Muscle of leg (tissue), 11 donors: Measurements from ENCODE around the gene KRT76. TPM values are rescaled to one million over a fixed set of nuclear protein-coding genes. Genes with fewer than 3 reads are reported as not detected.
A peak's percentile ranks its signal among the peaks of the same experiment; 100 is the strongest.

ENCODE experiments used
- DNase-seq: peaks from one replicate; pipeline ENCODE4 v3.0.0; 2013
- H3K27ac ChIP-seq: one replicate; pipeline ENCODE4 v1.5.1; 2013; ENCODE audit warnings: mild to moderate bottlenecking, low read length, control low read depth
- H3K27me3 ChIP-seq: one replicate; pipeline ENCODE4 v1.6.1; 2013; ENCODE audit warnings: low read length; ENCODE audit not compliant: control insufficient read depth, insufficient read depth
- H3K36me3 ChIP-seq: one replicate; pipeline ENCODE4 v1.6.1; 2013; ENCODE audit warnings: low read length; ENCODE audit not compliant: control insufficient read depth, insufficient read depth
- H3K4me1 ChIP-seq: one replicate; pipeline ENCODE4 v1.6.1; 2013; ENCODE audit warnings: low read length; ENCODE audit not compliant: control insufficient read depth, insufficient read depth
- H3K4me3 ChIP-seq: one replicate; pipeline ENCODE4 v1.5.1; 2013; ENCODE audit warnings: low read length, control low read depth
- H3K9me3 ChIP-seq: replicated peaks from 2 replicates; pipeline ENCODE4 v1.6.1; 2013; ENCODE audit warnings: low read depth, low read length; ENCODE audit not compliant: control insufficient read depth
- WGBS: methylation state at CpG from one replicate; pipeline ENCODE4 v1.1.5; 2013; ENCODE audit warnings: missing lambda C conversion rate; ENCODE audit not compliant: insufficient coverage; 5-methylcytosine and 5-hydroxymethylcytosine counted together
- polyA plus RNA-seq, 8 donors: library from polyadenylated mRNA; unstranded; fragments of 120-200 nt; gene quantifications; one replicate each; pipeline versions ENCODE4 v1.2.1 to v1.2.3, GENCODE V29; 2013; ENCODE audit warnings: inconsistent platforms in 1 of 8, low replicate concordance in 1 of 8; ENCODE audit not compliant: insufficient read length in 8 of 8, insufficient read depth in 1 of 8
- total RNA-seq: library from RNA; stranded (reverse); fragments of 120-200 nt; gene quantifications from one replicate; pipeline ENCODE4 v1.2.4, GENCODE V29; 2013

KRT76 gene
- total and polyA plus RNA-seq, 9 donors = not detected

DNA sequence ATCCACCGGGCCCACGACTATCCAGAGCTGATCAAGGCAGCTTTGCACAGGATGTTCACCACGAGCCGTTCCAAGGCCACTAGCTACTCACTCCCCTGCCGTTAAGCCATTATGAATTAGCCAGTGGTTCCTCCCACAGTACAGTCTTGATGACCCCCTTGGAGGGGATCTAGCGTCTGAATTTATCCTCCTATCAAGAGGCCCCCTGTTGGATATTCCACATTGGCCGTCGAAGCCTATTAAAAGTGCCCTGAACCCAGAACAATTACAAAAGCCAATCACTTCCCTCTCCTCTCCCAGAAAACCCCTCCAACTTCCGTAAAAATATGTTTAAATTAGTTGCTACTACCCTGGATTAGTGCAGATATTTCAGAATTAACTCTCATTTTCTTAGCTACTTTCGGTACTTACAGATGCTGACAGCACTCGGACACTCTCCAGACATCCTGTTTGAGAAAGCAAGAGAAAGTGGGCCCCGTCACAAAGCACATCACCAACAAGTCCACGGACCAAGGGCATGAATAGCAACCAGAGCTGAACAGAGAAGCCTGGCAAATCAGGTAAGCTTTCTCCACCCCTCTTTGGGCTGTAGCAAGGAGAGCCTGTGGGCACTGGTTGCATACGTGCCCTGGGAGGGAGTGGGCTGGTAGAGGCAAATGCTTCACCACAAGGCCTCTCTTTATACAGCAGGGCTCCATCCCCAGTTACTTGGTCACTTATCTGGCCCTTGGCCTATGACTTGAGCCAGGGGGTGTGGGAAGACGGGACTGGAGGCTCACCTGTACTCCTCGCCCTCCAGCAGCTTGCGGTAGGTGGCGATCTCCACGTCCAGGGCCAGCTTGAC, 13.5 kb upstream of the KRT76 start:
- WGBS = 53% methylated on average over 15 of the region's 19 CpGs
- peaks cover 36% of the 10 kb centered on the region for H3K27me3 ChIP-seq
- H3K27ac ChIP-seq = no peak overlapping the region
- H3K4me1 ChIP-seq = peaks cover 6% of the 10 kb centered on the region
- no peak for DNase-seq
- no peaks in the 10 kb centered on the region for H3K9me3 ChIP-seq
- no peak overlapping the region for H3K4me3 ChIP-seq
- no peaks in the 10 kb centered on the region for H3K36me3 ChIP-seq

DNA sequence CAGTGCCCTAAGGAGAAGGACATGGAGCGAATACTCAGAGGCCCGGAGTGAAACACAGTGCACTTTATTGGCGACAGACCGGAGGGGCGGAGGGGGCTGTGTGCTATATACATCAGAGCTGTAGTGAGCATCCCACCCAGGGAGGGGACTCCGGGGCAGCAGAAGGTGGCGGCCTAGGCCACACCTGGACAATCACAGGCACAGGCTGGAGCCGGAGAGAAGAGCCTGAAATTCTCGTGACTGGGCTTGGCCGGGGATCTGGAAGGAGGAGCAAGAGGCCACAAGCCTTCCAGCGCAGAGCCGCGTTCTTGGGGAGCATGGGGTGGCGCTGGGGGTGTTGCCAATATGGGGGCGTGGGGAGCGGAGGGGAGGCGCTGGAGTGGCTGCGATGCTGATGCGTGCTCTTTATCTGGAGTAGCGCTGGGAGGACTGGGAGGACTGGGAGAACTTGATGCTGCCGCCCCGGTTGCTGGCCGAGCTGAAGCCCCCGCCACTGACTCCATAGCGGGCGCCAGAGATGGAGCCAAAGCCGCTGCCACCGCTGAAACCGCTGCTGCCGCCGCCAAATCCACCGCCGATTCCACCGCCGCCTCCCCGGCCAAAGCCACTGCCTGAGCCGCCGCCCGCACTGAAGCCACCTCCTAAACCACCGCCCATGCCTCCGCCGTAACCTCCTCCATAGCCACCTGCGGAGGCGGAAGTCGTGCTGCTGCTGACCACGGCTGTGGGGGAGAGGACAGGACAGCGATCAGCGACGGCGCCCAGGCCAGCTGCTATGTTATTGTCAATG, 12.7 kb upstream of the KRT76 start:
- WGBS = 13% methylated on average over 49 of the region's 50 CpGs

DNA sequence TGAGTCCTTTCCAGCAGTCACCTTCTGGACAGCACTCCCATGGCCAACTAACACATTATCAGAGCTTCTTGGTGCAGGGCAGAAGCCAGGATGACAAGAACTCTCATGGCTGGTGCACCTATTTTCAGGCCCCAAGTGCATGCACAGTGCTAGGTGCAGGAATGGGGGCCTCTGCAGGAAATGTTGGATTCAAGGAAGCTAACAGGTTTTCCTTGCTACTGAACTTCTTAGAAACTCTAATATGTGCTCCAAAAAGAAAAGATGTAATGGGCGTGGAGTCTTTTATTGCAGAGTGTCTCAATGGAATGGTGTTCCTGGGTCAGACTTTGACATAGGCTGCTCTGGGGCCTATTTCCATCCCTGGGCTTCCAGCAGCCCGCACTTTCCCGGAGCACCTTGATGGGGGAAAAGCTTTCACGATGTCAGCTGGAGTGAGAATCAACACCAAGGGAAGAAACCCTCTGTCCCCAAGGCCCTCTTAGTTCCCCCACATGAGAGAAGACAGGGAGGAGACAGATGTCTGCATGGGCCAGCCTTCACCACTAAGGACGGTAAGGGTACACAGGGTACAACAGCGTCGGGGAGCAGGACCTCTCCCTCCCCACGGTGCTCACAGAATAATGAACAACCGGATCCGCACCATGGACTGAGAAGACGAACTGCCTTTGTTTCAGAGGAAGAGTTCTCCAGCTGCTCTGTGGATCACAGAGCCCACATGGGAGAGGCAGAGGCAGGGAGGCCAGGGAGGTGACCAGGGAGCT, 11.9 kb upstream of the KRT76 start:
- peaks cover 36% of the 10 kb centered on the region for H3K27me3 ChIP-seq
- WGBS = 62% methylated on average over 3 of the region's 11 CpGs
- DNase-seq = no peak

More for the DNA sequence above, 12.7 kb upstream of the KRT76 start:
- Histone ChIP-seq H3K4me3 (no peak overlapping the region), H3K4me1 (peaks cover 6% of the 10 kb centered on the region), H3K27ac (no peak overlapping the region), H3K9me3 (no peaks in the 10 kb centered on the region), H3K27me3 (peaks cover 36% of the 10 kb centered on the region), H3K36me3 (no peaks in the 10 kb centered on the region)
- DNase-seq = peak; percentile 30

DNA sequence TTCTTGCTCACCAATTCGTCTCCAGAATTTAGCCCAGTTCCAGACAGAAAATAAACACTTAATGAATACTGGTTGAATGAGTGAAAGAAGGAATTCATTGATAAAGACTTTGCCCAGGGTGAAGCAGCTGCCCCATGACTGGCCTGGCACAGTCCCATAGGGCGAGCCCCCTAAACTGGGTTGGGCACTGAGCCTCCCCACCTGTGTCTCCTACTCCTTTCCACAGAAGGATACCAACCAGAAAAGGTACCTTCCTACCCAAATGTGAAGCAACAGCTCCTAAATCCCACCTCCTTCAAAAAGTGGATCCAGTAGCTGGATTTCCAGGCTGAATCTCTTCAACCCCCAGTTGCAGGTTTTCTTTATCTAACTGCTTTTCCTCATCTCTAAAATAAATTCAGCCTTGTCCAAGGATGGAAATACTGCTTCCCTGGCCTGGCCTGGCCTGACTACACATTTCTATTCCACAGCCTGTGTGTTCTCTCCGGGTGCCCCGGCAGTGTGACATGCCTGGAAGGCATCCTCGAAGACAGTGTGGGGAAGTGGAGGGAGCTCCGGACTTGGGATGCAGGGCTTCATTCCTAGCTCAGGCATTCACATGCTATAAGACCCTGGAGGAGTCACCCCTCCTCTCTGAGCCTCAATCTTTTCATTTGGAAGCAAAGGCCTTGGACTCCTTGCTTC, 11.2 kb upstream of the KRT76 start:
- WGBS = 83% methylated on average over 1 of the region's 6 CpGs
- Histone ChIP-seq H3K27me3 (peaks cover 36% of the 10 kb centered on the region), H3K27ac (no peak overlapping the region), H3K4me1 (peaks cover 6% of the 10 kb centered on the region), H3K4me3 (no peak overlapping the region), H3K9me3 (no peaks in the 10 kb centered on the region), H3K36me3 (no peaks in the 10 kb centered on the region)
- DNase-seq = no peak

More for the DNA sequence above, 11.9 kb upstream of the KRT76 start:
- Histone ChIP-seq H3K36me3 (no peaks in the 10 kb centered on the region), H3K9me3 (no peaks in the 10 kb centered on the region), H3K4me3 (no peak overlapping the region), H3K27ac (no peak overlapping the region), H3K4me1 (peaks cover 6% of the 10 kb centered on the region)

DNA sequence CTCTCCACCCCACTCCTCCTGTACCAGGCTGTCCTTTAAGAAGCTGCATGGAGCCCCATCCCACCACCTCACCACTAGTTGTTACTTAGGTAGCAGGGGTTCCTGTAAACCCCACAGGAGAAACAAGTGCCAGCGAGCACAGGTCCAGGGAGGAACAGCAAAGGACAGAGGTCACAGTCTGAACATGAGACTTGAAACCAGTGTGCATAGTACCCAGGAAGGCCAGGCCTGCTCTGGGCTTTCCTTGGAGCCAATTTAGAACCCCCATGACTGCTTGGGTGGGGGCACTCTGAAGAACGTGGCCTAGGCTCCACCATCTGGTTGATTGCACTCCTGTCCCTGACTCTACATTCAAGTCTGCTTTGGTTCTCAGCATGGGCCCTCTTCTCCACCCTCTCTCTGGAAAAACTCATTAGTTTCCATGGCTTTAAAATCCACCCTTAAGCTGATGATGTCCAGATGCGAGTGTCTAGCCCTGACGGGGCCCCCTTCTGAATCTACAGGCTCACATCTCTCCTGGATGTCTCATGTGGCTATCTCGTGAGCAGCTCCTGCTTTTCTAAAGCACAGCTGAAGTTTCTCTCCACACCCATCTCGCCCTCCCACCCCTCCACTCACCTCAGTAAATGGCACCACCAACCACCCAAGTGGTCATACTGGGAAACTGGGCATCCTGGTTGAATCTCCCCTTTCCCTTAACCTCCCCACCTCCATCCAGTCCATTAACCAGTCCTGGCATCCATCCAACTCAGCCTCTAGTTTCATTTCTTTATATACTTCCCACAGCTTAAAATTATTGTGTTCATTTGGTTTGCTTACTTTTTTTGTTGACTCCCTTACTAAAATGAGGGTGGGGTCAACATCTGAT, 10.4 kb upstream of the KRT76 start:
- 25% methylated on average over 6 of the region's 6 CpGs for WGBS
- Histone ChIP-seq H3K9me3 (no peaks in the 10 kb centered on the region), H3K27me3 (peaks cover 36% of the 10 kb centered on the region), H3K4me3 (no peak overlapping the region), H3K36me3 (no peaks in the 10 kb centered on the region), H3K27ac (no peak overlapping the region), H3K4me1 (peaks cover 6% of the 10 kb centered on the region)
- peak; percentile 81 for DNase-seq

DNA sequence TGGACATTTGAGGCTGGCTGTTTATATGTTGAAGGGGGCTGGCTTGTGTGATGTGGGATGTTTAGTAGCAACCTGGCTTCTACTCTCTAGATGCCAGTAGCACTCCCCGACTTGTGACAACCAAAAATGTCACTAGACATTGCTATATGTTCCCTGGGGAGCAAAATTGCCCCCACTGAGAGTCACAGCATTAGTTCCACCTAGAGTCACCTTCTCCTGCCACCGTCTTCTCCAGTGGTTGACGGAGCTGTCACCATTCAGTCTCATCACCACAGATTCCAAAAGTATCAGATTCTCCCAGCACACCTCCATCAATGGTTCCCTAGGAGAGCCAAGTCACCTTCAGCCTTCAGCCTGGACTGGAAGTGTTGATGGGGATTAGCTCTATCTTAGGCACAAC, 7.8 kb upstream of the KRT76 start:
- Histone ChIP-seq H3K27ac (no peak overlapping the region), H3K4me3 (no peak overlapping the region), H3K4me1 (peaks cover 3% of the 10 kb centered on the region), H3K27me3 (peaks cover 26% of the 10 kb centered on the region), H3K9me3 (no peaks in the 10 kb centered on the region), H3K36me3 (no peaks in the 10 kb centered on the region)
- no peak for DNase-seq
- WGBS = no CpG with 5 or more reads among the region's 3 CpGs

DNA sequence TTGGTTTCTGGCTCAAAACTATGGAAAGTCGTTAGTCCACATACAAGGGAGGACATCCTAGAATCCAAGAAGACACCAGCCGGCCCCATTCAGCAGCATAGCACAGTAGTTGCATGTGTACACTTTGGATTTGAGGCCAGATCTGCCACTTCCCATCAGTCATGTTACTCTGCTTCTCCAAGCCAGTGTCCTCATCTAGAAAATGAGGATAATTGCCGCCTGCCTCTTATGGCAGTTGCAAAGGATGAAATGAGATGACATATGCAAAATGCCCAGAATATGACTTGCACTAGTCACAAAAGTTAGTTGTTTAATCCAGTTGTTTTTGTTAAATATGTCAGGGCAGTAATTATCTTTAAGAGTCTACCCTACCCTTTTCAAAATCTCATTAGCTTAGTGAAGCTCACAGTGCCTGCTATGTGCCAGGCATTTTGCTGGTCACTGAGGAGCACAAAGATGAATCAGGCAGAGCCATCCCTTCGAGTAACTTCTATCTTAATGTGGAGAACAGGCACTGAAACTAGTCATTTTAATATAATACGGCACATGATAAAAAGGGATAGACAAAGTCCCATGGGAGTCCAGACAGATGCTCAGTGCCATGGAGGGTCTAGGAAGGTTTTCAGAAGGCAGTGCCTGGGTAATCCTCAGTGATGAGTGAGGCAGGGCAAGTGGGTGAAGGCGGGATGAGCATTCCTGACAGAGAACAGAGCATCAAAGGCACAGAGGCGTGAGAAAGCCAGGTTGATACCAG, 6.6 kb upstream of the KRT76 start:
- H3K27ac ChIP-seq = no peak overlapping the region
- H3K4me3 ChIP-seq = no peak overlapping the region
- H3K9me3 ChIP-seq = no peaks in the 10 kb centered on the region
- WGBS = 63% methylated on average over 5 of the region's 7 CpGs
- H3K36me3 ChIP-seq = no peaks in the 10 kb centered on the region
- peaks cover 17% of the 10 kb centered on the region for H3K27me3 ChIP-seq
- H3K4me1 ChIP-seq = peaks cover 3% of the 10 kb centered on the region
- no peak for DNase-seq

DNA sequence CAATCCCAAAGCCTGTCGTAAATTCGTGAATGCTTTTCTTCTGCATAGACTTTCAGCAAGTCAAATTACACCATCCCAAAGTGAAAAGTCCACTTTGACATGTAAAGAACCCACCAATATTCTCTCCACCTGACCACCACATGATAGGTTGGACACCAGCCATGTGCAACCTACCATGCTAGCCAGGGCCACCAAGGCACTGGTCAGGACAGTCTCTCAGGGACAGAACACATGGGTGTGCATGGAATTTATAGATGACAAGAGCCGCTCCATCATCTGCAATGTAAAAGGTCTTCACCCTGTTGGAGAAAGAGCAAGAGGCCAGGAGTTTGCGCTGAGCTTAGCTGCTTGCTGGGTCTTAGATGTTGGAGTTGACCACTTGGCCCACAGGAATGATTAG, 5.4 kb upstream of the KRT76 start:
- no peak overlapping the region for H3K27ac ChIP-seq
- DNase-seq = no peak
- H3K36me3 ChIP-seq = no peaks in the 10 kb centered on the region
- no peak overlapping the region for H3K4me3 ChIP-seq
- peaks cover 13% of the 10 kb centered on the region for H3K27me3 ChIP-seq
- H3K9me3 ChIP-seq = no peaks in the 10 kb centered on the region
- no peaks in the 10 kb centered on the region for H3K4me1 ChIP-seq
- WGBS = 100% methylated on average over 1 of the region's 4 CpGs
